HEK293 (cell line): ENCODE measurements around the gene TCF7L1.

Experiments
- CTCF ChIA-PET: fragments of 350-600 bp; formaldehyde crosslinking; extraction: SDS; loops from one replicate; lab custom pipeline; 2021; ENCODE audit warnings: antibody characterized with exemption; lab: Yijun Ruan, JAX
- POLR2A ChIA-PET: fragments of 300-600 bp; formaldehyde crosslinking; extraction: SDS; loops from one replicate; lab custom pipeline; 2020; ENCODE audit warnings: antibody characterized with exemption, inconsistent platforms; lab: Yijun Ruan, JAX
- H3K27ac ChIP-seq: fragments of 200-500 bp; sonication (Bioruptor generic); 2 replicates; pipeline ENCODE4 v1.5.1; 2014; ENCODE audit warnings: low read depth, low read length, control low read depth, inconsistent platforms; ENCODE audit errors: extremely low read depth
- H3K36me3 ChIP-seq, 2 experiments: fragments of 200-500 bp in 1 of 2; sonication (Bioruptor generic) in 1 of 2; 1 replicate in 1 of 2; 2 replicates in 1 of 2; pipeline ENCODE4 v1.5.1; 2014 to 2017; ENCODE audit warnings: inconsistent platforms in 2 of 2, low read length in 2 of 2; ENCODE audit not compliant: control insufficient read depth in 2 of 2, insufficient read depth in 1 of 2
- H3K4me1 ChIP-seq: fragments of 200-500 bp; sonication (Bioruptor generic); 2 replicates; pipeline ENCODE4 v1.5.1; 2014; ENCODE audit warnings: mild to moderate bottlenecking, low read length, inconsistent platforms; ENCODE audit not compliant: control insufficient read depth, insufficient read depth
- H3K4me3 ChIP-seq: 2 replicates; pipeline ENCODE4 v1.5.1; 2011; ENCODE audit warnings: low read depth, mild to moderate bottlenecking, control low read depth, low read length, moderate library complexity
- H3K9me3 ChIP-seq: fragments of 200-500 bp; sonication (Bioruptor generic); 2 replicates; pipeline ENCODE4 v1.5.1; 2014; ENCODE audit warnings: low read depth, low read length, inconsistent platforms; ENCODE audit not compliant: control insufficient read depth, insufficient read depth
- ATF2 ChIP-seq: fragments of 450-650 bp; formaldehyde crosslinking; IDR thresholded peaks from 2 replicates; pipeline ENCODE4 v1.5.1; 2016; ENCODE audit warnings: missing biosample characterization, missing genetic modification characterization, low read depth
- CTCF ChIP-seq: fragments of 450-650 bp; formaldehyde crosslinking; IDR thresholded peaks from 2 replicates; pipeline ENCODE4 v1.5.1; 2016; ENCODE audit warnings: missing biosample characterization, missing genetic modification characterization
- EGR2 ChIP-seq: fragments of 450-650 bp; formaldehyde crosslinking; IDR thresholded peaks from 2 replicates; pipeline ENCODE4 v1.5.1; 2016; ENCODE audit warnings: low read depth, missing biosample characterization, missing genetic modification characterization
- IKZF3 ChIP-seq: fragments of 450-650 bp; IDR thresholded peaks from 2 replicates; pipeline ENCODE4 v1.5.0; 2018; ENCODE audit warnings: missing biosample characterization, mild to moderate bottlenecking, missing genetic modification characterization, moderate library complexity
- KLF16 ChIP-seq: fragments of 450-650 bp; formaldehyde crosslinking; IDR thresholded peaks from 2 replicates; pipeline ENCODE4 v1.5.1; 2017; ENCODE audit warnings: missing biosample characterization, missing genetic modification characterization
- SCRT2 ChIP-seq: fragments of 450-650 bp; formaldehyde crosslinking; IDR thresholded peaks from 2 replicates; pipeline ENCODE4 v1.5.1; 2016; ENCODE audit warnings: missing biosample characterization, missing genetic modification characterization
- SP2 ChIP-seq: fragments of 450-650 bp; formaldehyde crosslinking; IDR thresholded peaks from 2 replicates; pipeline ENCODE4 v1.5.1; 2016; ENCODE audit warnings: missing biosample characterization, missing genetic modification characterization
- ZBTB11 ChIP-seq: fragments of 450-650 bp; formaldehyde crosslinking; conservative IDR thresholded peaks from 2 replicates; pipeline ENCODE4 v1.5.1; 2016; ENCODE audit warnings: low read depth, missing biosample characterization, missing genetic modification characterization
- ZBTB17 ChIP-seq: fragments of 450-650 bp; formaldehyde crosslinking; IDR thresholded peaks from 2 replicates; pipeline ENCODE4 v1.5.1; 2016; ENCODE audit warnings: missing biosample characterization, missing genetic modification characterization
- ZFP3 ChIP-seq: fragments of 450-650 bp; formaldehyde crosslinking; IDR thresholded peaks from 2 replicates; pipeline ENCODE4 v1.5.1; 2016; ENCODE audit warnings: low read depth, missing biosample characterization, missing genetic modification characterization
- ZNF16 ChIP-seq: fragments of 450-650 bp; formaldehyde crosslinking; IDR thresholded peaks from 2 replicates; pipeline ENCODE4 v1.5.1; 2016; ENCODE audit warnings: low read depth, missing biosample characterization, missing genetic modification characterization
- ZNF18 ChIP-seq: fragments of 450-650 bp; formaldehyde crosslinking; IDR thresholded peaks from 2 replicates; pipeline ENCODE4 v1.5.1; 2016; ENCODE audit warnings: missing biosample characterization, missing genetic modification characterization
- ZNF24 ChIP-seq: fragments of 450-650 bp; formaldehyde crosslinking; IDR thresholded peaks from 2 replicates; pipeline ENCODE4 v1.5.1; 2016; ENCODE audit warnings: missing biosample characterization, missing genetic modification characterization
- ZNF266 ChIP-seq: fragments of 450-650 bp; formaldehyde crosslinking; IDR thresholded peaks from 2 replicates; pipeline ENCODE4 v1.5.1; 2016; ENCODE audit warnings: missing biosample characterization, missing genetic modification characterization, low read depth
- ZNF274 ChIP-seq, 2 experiments: fragments of 200-500 bp in 1 of 2; fragments of 450-650 bp in 1 of 2; sonication (Bioruptor generic) in 1 of 2; formaldehyde crosslinking in 1 of 2; IDR thresholded peaks; 2 replicates each; pipeline versions ENCODE4 v1.5.1 to v1.6.1; 2014 to 2016; ENCODE audit warnings: borderline replicate concordance in 1 of 2, inconsistent platforms in 1 of 2, low read length in 1 of 2, missing biosample characterization in 1 of 2, missing genetic modification characterization in 1 of 2
- ZNF394 ChIP-seq: fragments of 450-650 bp; formaldehyde crosslinking; IDR thresholded peaks from 2 replicates; pipeline ENCODE4 v1.5.1; 2016; ENCODE audit warnings: missing biosample characterization, missing genetic modification characterization, mild to moderate bottlenecking, moderate library complexity, borderline replicate concordance
- ZNF513 ChIP-seq: fragments of 450-650 bp; IDR thresholded peaks from 2 replicates; pipeline ENCODE4 v1.5.1; 2018; ENCODE audit warnings: missing biosample characterization, missing genetic modification characterization
- ZNF521 ChIP-seq: fragments of 450-650 bp; formaldehyde crosslinking; IDR thresholded peaks from 2 replicates; pipeline ENCODE4 v1.5.1; 2017; ENCODE audit warnings: missing biosample characterization, mild to moderate bottlenecking, missing genetic modification characterization
- ZNF623 ChIP-seq: fragments of 450-650 bp; formaldehyde crosslinking; IDR thresholded peaks from 2 replicates; pipeline ENCODE4 v1.5.1; 2016; ENCODE audit warnings: missing biosample characterization, missing genetic modification characterization
- ZNF701 ChIP-seq: fragments of 450-650 bp; formaldehyde crosslinking; IDR thresholded peaks from 2 replicates; pipeline ENCODE4 v1.5.1; 2016; ENCODE audit warnings: missing biosample characterization, missing genetic modification characterization
- ZNF843 ChIP-seq: fragments of 450-650 bp; formaldehyde crosslinking; IDR thresholded peaks from 2 replicates; pipeline ENCODE4 v1.5.1; 2016; ENCODE audit warnings: missing biosample characterization, missing genetic modification characterization
- ZSCAN30 ChIP-seq: fragments of 450-650 bp; IDR thresholded peaks from 2 replicates; pipeline ENCODE4 v1.5.1; 2018; ENCODE audit warnings: missing biosample characterization, mild to moderate bottlenecking, missing genetic modification characterization, moderate library complexity
- ZSCAN4 ChIP-seq: fragments of 450-650 bp; formaldehyde crosslinking; IDR thresholded peaks from 2 replicates; pipeline ENCODE4 v1.5.1; 2017; ENCODE audit warnings: missing biosample characterization, missing genetic modification characterization

The TCF7L1 gene

GRCh38 chr2:85237849-85238565 is 104.8 kb downstream of the TCF7L1 start:
- Histone ChIP-seq H3K9me3 (no peaks in the 10 kb centered on the region), H3K4me3 (no peak overlapping the region), H3K36me3 (no peaks in the 10 kb centered on the region), H3K27ac (no peak overlapping the region), H3K4me1 (no peaks in the 10 kb centered on the region)
- CTCF ChIA-PET = interaction anchor here (0.5 to 0.7 kb wide), 3 partner anchors 57 to 171 kb away, joined by 3 to 4 read pairs (median 4); no protein-coding TSS in a partner anchor
- TF ChIP-seq ZNF266 (no peak), ZNF18 (tag by site-specific recombination) (no peak), SCRT2 (tag by site-specific recombination) (peak; percentile 27; the same call in 1 of the 2 replicates)
- POLR2A ChIA-PET = no interaction called here

GRCh38 chr2:85238607-85239006 is 105.4 kb downstream of the TCF7L1 start:
- H3K9me3 ChIP-seq = no peaks in the 10 kb centered on the region
- no peaks in the 10 kb centered on the region for H3K36me3 ChIP-seq
- no peaks in the 10 kb centered on the region for H3K4me1 ChIP-seq
- ChIA-PET CTCF (interaction anchor here (0.5 to 0.7 kb wide), 4 partner anchors 56 to 371 kb away, joined by 3 to 6 read pairs (median 4); no protein-coding TSS in a partner anchor), POLR2A (no interaction called here)
- H3K4me3 ChIP-seq = no peak overlapping the region
- no peak overlapping the region for H3K27ac ChIP-seq
- TF ChIP-seq CTCF (no peak), ZNF394 (tag by site-specific recombination) (peak; percentile 92), ZNF513 (no peak), ZNF24 (no peak), EGR2 (no peak), ZSCAN30 (tag by site-specific recombination) (no peak), ZFP3 (tag by site-specific recombination) (no peak), KLF16 (no peak), ZNF623 (peak; percentile 66), ZBTB11 (peak; percentile 69), ZNF16 (tag by site-specific recombination) (no peak), ZSCAN4 (no peak), ZNF843 (tag by site-specific recombination) (no peak), ZNF274 (IDR thresholded peaks at IDR 0.05; ENCODE audit: low read length) (no peak), ZNF274 (tag by site-specific recombination; IDR thresholded peaks at IDR 0.05; ENCODE audit: borderline replicate concordance) (no peak), ZNF701 (tag by site-specific recombination) (no peak), ZNF521 (tag by site-specific recombination) (no peak), ZBTB17 (tag by site-specific recombination) (no peak), SP2 (tag by site-specific recombination) (no peak), IKZF3 (tag by site-specific recombination) (no peak), ATF2 (tag by site-specific recombination) (no peak)
